Measurements from ENCODE around the gene FAM13A.

- TF ChIP-seq MYC (IDR thresholded peaks at IDR 0.05; ENCODE audit: low read depth, low read length): no peak
- no peak for TF ChIP-seq MAX (IDR thresholded peaks at IDR 0.05; ENCODE audit: low read depth, low read length)
- TF ChIP-seq CTCF (IDR thresholded peaks at IDR 0.05; ENCODE audit: low read depth, low read length): no peak
- TF ChIP-seq POLR2A (IDR thresholded peaks at IDR 0.05; ENCODE audit: extremely low read depth, insufficient read length): no peak
Measured at GRCh38 chr4:89026542-89026941, 30.4 kb downstream of the FAM13A start.
